ENCODE measurements around the gene BRD4.

DNA sequence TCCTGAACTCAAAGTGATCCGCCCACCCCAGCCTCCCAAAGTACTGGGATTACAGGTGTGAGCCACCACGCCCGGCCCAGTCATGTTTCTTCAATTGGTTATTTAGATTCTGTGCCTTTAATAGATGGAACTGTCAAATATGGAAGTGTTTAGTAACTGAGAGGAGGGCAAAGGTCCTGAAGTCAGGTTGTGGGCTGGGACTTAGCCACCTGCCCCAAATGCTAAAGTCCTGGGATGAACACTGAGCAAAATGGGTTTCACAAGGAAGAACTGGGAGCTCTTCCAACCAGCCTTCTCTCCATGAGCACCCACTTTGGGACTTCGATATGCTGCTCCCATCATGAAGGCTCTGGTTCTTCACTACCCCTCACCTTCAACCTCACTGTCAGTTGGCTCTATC lies 25.6 kb upstream of the BRD4 start:
- TF ChIP-seq EZH2 (IDR thresholded peaks at IDR 0.05) = no peak
- TF ChIP-seq POLR2AphosphoS5 (IDR thresholded peaks at IDR 0.05; ENCODE audit: borderline replicate concordance, low read depth, low read length) = no peak
